C4-2B (cell line): ENCODE results near the gene WBP2.

ENCODE experiments used
- H3K27ac ChIP-seq: fragments of 450-650 bp; 2 replicates; pipeline ENCODE4 v1.5.1; 2017
- CTCF ChIP-seq: fragments of 450-650 bp; conservative IDR thresholded peaks from 2 replicates; pipeline ENCODE4 v1.5.1; 2017; ENCODE audit warnings: mild to moderate bottlenecking
- ZFX ChIP-seq: fragments of 450-650 bp; IDR thresholded peaks from 2 replicates; pipeline ENCODE4 v1.6.1; 2017

Gene WBP2

DNA sequence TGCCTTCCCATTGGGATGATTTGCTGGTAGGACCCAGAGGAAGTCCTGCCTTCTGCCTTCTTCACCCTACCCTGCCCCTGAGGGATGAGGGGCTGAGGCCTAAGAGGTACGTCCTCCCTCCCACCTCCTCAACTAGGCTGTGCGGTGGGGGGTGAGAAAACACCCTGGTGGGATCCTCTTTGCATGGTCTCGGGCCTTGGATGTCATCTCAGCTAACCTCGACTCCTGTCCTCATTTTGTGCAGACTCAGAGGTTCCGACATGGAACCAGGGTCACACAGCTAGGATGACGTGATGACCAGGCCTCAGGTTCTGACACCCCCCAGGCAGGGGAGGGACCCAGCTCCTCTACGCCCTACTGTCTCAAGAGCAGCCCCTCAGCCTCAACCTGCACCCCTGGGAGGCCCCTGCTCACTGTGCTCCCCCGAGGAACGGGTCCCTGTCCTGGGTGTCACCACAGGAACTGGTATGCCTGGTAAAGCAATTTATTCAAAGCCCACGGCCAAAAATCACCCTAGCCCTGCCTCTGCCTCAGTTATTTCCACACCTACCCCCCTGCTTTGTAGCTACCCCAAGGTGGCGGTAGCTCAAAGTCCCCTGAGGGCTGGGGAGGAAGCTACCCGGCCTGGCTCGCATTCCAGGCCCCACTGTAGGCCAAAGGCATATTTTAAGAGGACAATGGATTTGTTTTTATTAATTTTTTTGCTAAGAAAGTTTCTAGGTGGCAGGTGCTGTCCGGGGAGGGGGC, 28.4 kb downstream of the WBP2 start:
- TF ChIP-seq ZFX (no peak), CTCF (no peak)
- H3K27ac ChIP-seq: no peak overlapping the region

GRCh38 chr17:75825748-75826370, 29.3 kb downstream of the WBP2 start:
- TF ChIP-seq CTCF (no peak), ZFX (no peak)
- H3K27ac ChIP-seq: no peak overlapping the region

GRCh38 chr17:75825149-75825552, 30.0 kb downstream of the WBP2 start:
- TF ChIP-seq CTCF (no peak), ZFX (no peak)
- no peak overlapping the region for H3K27ac ChIP-seq

- H3K27ac ChIP-seq: no peak overlapping the region
- no peak for TF ChIP-seq ZFX
- TF ChIP-seq CTCF: no peak
Observed at GRCh38 chr17:75824666-75825065, 30.5 kb downstream of the WBP2 start.

- TF ChIP-seq CTCF (no peak), ZFX (no peak)
Observed at GRCh38 chr17:75824050-75824552, 31.0 kb downstream of the WBP2 start.

GRCh38 chr17:75823257-75824041, 31.7 kb downstream of the WBP2 start:
- H3K27ac ChIP-seq: no peak overlapping the region

More at GRCh38 chr17:75824050-75824552, 31.0 kb downstream of the WBP2 start:
- no peak overlapping the region for H3K27ac ChIP-seq

More at GRCh38 chr17:75823257-75824041, 31.7 kb downstream of the WBP2 start:
- TF ChIP-seq ZFX (no peak), CTCF (no peak)
